ENCODE measurements around the gene PPP2R1A.

The PPP2R1A gene

DNA sequence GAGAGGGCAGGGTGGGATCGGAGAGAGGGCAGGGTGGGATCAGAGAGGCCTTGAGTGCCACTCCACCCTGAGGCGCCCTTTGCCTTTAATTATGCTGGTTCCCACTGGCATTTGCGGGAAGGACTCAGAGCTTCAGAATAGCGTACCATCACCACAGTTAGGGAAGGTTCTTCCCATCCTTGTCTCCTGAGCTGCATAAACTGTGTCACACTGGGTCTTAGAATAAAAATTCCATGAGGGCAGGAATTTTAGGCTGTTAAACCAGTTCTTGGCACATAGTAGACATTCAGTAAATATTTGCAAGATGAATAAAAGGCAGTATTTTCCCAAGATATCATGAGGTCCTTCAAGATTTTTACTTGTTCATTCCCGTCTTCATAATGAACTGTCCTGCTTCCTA, 24.4 kb downstream of the PPP2R1A start:
- no peak overlapping the region for H4K91ac ChIP-seq (ENCODE audit: low read depth, low read length)
- peaks cover 73 to 83% of the 10 kb centered on the region in 2 experiments for H3K36me3 ChIP-seq (ENCODE audit: control insufficient read depth in 1 of 2, insufficient read depth in 2 of 2, low read length in 2 of 2)
- H3K27ac ChIP-seq (ENCODE audit: low read depth, low read length): no peak overlapping the region
- H3K4me2 ChIP-seq (ENCODE audit: low read length): no peak overlapping the region
- no peak overlapping the region for H2BK12ac ChIP-seq (ENCODE audit: low read length)
- no peak overlapping the region for H4K12ac ChIP-seq (ENCODE audit: low read depth, low read length)
- no peak overlapping the region for H3K4ac ChIP-seq (ENCODE audit: low read depth, low read length)
- peaks cover 2 to 3% of the 10 kb centered on the region in 2 experiments for H3K4me1 ChIP-seq (ENCODE audit: control insufficient read depth in 1 of 2, insufficient read depth in 2 of 2, low read length in 2 of 2)
- no CpG with 5 or more reads among the region's 5 CpGs for WGBS (ENCODE audit: extremely low coverage, insufficient coverage, insufficient read length)
- H3K79me2 ChIP-seq (ENCODE audit: control insufficient read depth, insufficient read depth, low read length, poor library complexity): no peaks in the 10 kb centered on the region
- H2AFZ ChIP-seq (ENCODE audit: insufficient read depth, low read length, poor library complexity): no peak overlapping the region
- H3K4me3 ChIP-seq (ENCODE audit: low read depth, low read length): no peak overlapping the region
- peak; percentile 88 to 98 for DNase-seq
- no peak overlapping the region for H3K18ac ChIP-seq (ENCODE audit: low read length)
- H2BK5ac ChIP-seq (ENCODE audit: low read depth, low read length, poor library complexity): no peak overlapping the region
- no peaks in the 10 kb centered on the region for H3K79me1 ChIP-seq (ENCODE audit: low read length)
- H3K27me3 ChIP-seq (ENCODE audit: insufficient read depth, low read length): no peaks in the 10 kb centered on the region
- H2AK5ac ChIP-seq (ENCODE audit: low read length): no peak overlapping the region
- H2BK120ac ChIP-seq (ENCODE audit: insufficient read depth, low read length, poor library complexity): no peak overlapping the region
- H3K23ac ChIP-seq (ENCODE audit: low read length): no peak overlapping the region
- no peaks in the 10 kb centered on the region for H3K9me3 ChIP-seq (ENCODE audit: insufficient read depth, low read depth, low read length)
- H3K14ac ChIP-seq (ENCODE audit: low read length): no peak overlapping the region
- no peak overlapping the region for H4K8ac ChIP-seq (ENCODE audit: low read depth, low read length)
- no peak overlapping the region for H3K9ac ChIP-seq (ENCODE audit: low read length)

DNA sequence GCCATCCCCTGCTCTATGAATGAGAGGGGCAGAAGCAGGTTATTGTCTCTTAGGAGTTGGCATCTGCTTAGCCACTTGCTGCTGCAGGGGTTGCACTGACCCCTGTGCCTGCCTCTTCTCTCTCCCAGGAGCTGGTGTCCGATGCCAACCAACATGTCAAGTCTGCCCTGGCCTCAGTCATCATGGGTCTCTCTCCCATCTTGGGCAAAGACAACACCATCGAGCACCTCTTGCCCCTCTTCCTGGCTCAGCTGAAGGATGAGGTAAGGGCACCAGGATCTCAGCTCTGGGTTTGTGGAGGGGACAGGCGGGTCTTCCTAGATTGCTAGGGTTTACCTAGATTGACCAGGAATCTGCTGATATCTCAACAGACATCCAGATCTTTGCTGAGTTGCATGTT, 26.5 kb downstream of the PPP2R1A start:
- Histone ChIP-seq H3K4ac (ENCODE audit: low read depth, low read length) (no peak overlapping the region), H4K12ac (ENCODE audit: low read depth, low read length) (no peak overlapping the region), H3K4me3 (ENCODE audit: low read depth, low read length) (no peak overlapping the region), H3K4me1 (ENCODE audit: control insufficient read depth in 1 of 2, insufficient read depth in 2 of 2, low read length in 2 of 2) (peaks cover 2 to 3% of the 10 kb centered on the region in 2 experiments), H3K18ac (ENCODE audit: low read length) (no peak overlapping the region), H3K79me1 (ENCODE audit: low read length) (no peaks in the 10 kb centered on the region), H3K9ac (ENCODE audit: low read length) (no peak overlapping the region), H3K36me3 (ENCODE audit: control insufficient read depth in 1 of 2, insufficient read depth in 2 of 2, low read length in 2 of 2) (peaks cover 81 to 88% of the 10 kb centered on the region in 2 experiments), H2BK120ac (ENCODE audit: insufficient read depth, low read length, poor library complexity) (no peak overlapping the region), H3K23ac (ENCODE audit: low read length) (peak overlapping the region; percentile 33), H3K79me2 (ENCODE audit: control insufficient read depth, insufficient read depth, low read length, poor library complexity) (no peaks in the 10 kb centered on the region), H4K8ac (ENCODE audit: low read depth, low read length) (no peak overlapping the region), H3K27ac (ENCODE audit: low read depth, low read length) (no peak overlapping the region), H2AK5ac (ENCODE audit: low read length) (no peak overlapping the region), H2BK12ac (ENCODE audit: low read length) (no peak overlapping the region), H2BK5ac (ENCODE audit: low read depth, low read length, poor library complexity) (no peak overlapping the region), H3K27me3 (ENCODE audit: insufficient read depth, low read length) (no peaks in the 10 kb centered on the region), H3K9me3 (ENCODE audit: insufficient read depth, low read depth, low read length) (no peaks in the 10 kb centered on the region), H4K91ac (ENCODE audit: low read depth, low read length) (no peak overlapping the region), H2AFZ (ENCODE audit: insufficient read depth, low read length, poor library complexity) (no peak overlapping the region), H3K4me2 (ENCODE audit: low read length) (no peak overlapping the region), H3K14ac (ENCODE audit: low read length) (no peak overlapping the region)
- no CpG with 5 or more reads among the region's 3 CpGs for WGBS (ENCODE audit: extremely low coverage, insufficient coverage, insufficient read length)
- DNase-seq: no peak

DNA sequence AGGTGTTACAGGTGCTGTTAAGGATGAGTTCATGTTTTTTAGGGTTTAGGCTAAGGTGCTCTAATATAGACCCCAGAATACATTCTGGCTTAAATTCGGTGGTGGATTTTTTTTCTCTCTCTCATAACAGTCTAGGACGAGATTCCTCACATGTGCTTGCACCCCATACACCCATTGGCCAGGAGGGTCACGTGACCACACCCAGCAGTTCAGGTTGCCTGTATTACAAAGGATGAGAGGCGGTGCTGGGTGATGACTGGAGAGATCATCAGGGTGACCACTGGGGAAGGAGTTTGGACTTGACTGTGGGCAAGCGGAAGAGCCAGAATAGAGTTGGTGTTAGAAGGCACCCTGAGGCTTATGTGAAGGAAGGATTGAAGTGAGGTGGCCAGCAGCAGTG, 27.7 kb downstream of the PPP2R1A start:
- H3K36me3 ChIP-seq (ENCODE audit: control insufficient read depth in 1 of 2, insufficient read depth in 2 of 2, low read length in 2 of 2): peaks cover 80 to 86% of the 10 kb centered on the region in 2 experiments
- no peak overlapping the region for H3K14ac ChIP-seq (ENCODE audit: low read length)
- WGBS (ENCODE audit: extremely low coverage, insufficient coverage, insufficient read length): no CpG with 5 or more reads among the region's 5 CpGs
- no peak overlapping the region for H4K8ac ChIP-seq (ENCODE audit: low read depth, low read length)
- H2BK120ac ChIP-seq (ENCODE audit: insufficient read depth, low read length, poor library complexity): no peak overlapping the region
- H3K4me2 ChIP-seq (ENCODE audit: low read length): no peak overlapping the region
- peaks cover 2% of the 10 kb centered on the region for H3K9me3 ChIP-seq (ENCODE audit: insufficient read depth, low read depth, low read length)
- no peaks in the 10 kb centered on the region for H3K79me2 ChIP-seq (ENCODE audit: control insufficient read depth, insufficient read depth, low read length, poor library complexity)
- no peaks in the 10 kb centered on the region for H3K27me3 ChIP-seq (ENCODE audit: insufficient read depth, low read length)
- H2BK5ac ChIP-seq (ENCODE audit: low read depth, low read length, poor library complexity): no peak overlapping the region
- H2AFZ ChIP-seq (ENCODE audit: insufficient read depth, low read length, poor library complexity): no peak overlapping the region
- H3K4me1 ChIP-seq (ENCODE audit: control insufficient read depth in 1 of 2, insufficient read depth in 2 of 2, low read length in 2 of 2): peaks cover 2 to 3% of the 10 kb centered on the region in 2 experiments
- no peak overlapping the region for H3K4me3 ChIP-seq (ENCODE audit: low read depth, low read length)
- no peak overlapping the region for H3K4ac ChIP-seq (ENCODE audit: low read depth, low read length)
- no peak overlapping the region for H2AK5ac ChIP-seq (ENCODE audit: low read length)
- DNase-seq: no peak
- H3K23ac ChIP-seq (ENCODE audit: low read length): no peak overlapping the region
- H4K91ac ChIP-seq (ENCODE audit: low read depth, low read length): no peak overlapping the region
- no peak overlapping the region for H3K9ac ChIP-seq (ENCODE audit: low read length)
- H3K18ac ChIP-seq (ENCODE audit: low read length): no peak overlapping the region
- no peak overlapping the region for H3K27ac ChIP-seq (ENCODE audit: low read depth, low read length)
- H3K79me1 ChIP-seq (ENCODE audit: low read length): no peaks in the 10 kb centered on the region
- H2BK12ac ChIP-seq (ENCODE audit: low read length): no peak overlapping the region
- no peak overlapping the region for H4K12ac ChIP-seq (ENCODE audit: low read depth, low read length)

GRCh38 chr19:52219611-52220010, 29.8 kb downstream of the PPP2R1A start:
- Histone ChIP-seq H3K14ac (ENCODE audit: low read length) (no peak overlapping the region), H3K23ac (ENCODE audit: low read length) (no peak overlapping the region), H2BK120ac (ENCODE audit: insufficient read depth, low read length, poor library complexity) (no peak overlapping the region), H3K36me3 (ENCODE audit: control insufficient read depth in 1 of 2, insufficient read depth in 2 of 2, low read length in 2 of 2) (peaks cover 67 to 81% of the 10 kb centered on the region in 2 experiments), H3K4me2 (ENCODE audit: low read length) (no peak overlapping the region), H3K27ac (ENCODE audit: low read depth, low read length) (no peak overlapping the region), H4K91ac (ENCODE audit: low read depth, low read length) (no peak overlapping the region), H3K9ac (ENCODE audit: low read length) (no peak overlapping the region), H2AFZ (ENCODE audit: insufficient read depth, low read length, poor library complexity) (no peak overlapping the region), H3K9me3 (ENCODE audit: insufficient read depth, low read depth, low read length) (peaks cover 2% of the 10 kb centered on the region), H2AK5ac (ENCODE audit: low read length) (no peak overlapping the region), H3K79me1 (ENCODE audit: low read length) (no peaks in the 10 kb centered on the region), H3K18ac (ENCODE audit: low read length) (no peak overlapping the region), H3K4me3 (ENCODE audit: low read depth, low read length) (no peak overlapping the region), H2BK5ac (ENCODE audit: low read depth, low read length, poor library complexity) (no peak overlapping the region), H3K4me1 (ENCODE audit: control insufficient read depth in 1 of 2, insufficient read depth in 2 of 2, low read length in 2 of 2) (no peaks in the 10 kb centered on the region), H3K4ac (ENCODE audit: low read depth, low read length) (no peak overlapping the region), H4K12ac (ENCODE audit: low read depth, low read length) (no peak overlapping the region), H3K27me3 (ENCODE audit: insufficient read depth, low read length) (no peaks in the 10 kb centered on the region), H3K79me2 (ENCODE audit: control insufficient read depth, insufficient read depth, low read length, poor library complexity) (no peaks in the 10 kb centered on the region), H4K8ac (ENCODE audit: low read depth, low read length) (no peak overlapping the region), H2BK12ac (ENCODE audit: low read length) (no peak overlapping the region)
- no CpG with 5 or more reads among the region's 8 CpGs for WGBS (ENCODE audit: extremely low coverage, insufficient coverage, insufficient read length)
- DNase-seq: no peak

Measured in trophoblast cell (in vitro differentiated cells and primary cell).